Mesothelial cell of epicardium (in vitro differentiated cells): ENCODE data around the gene TCF4. TPM values are rescaled to one million over a fixed set of nuclear protein-coding genes. Genes with fewer than 3 reads are reported as not detected.

Experiments
- DNase-seq, 2 experiments: peaks; one replicate each; pipeline ENCODE4 v3.0.0; 2021; ENCODE audit warnings: low spot score in 2 of 2; ENCODE audit not compliant: unreplicated experiment in 2 of 2
- H3K27ac Mint-ChIP-seq: 2 replicates; pipeline ENCODE4 v1.8.0; 2021; ENCODE audit warnings: mixed read lengths
- H3K27me3 Mint-ChIP-seq: 2 replicates; pipeline ENCODE4 v1.8.0; 2021; ENCODE audit warnings: low read depth, mixed read lengths
- H3K36me3 Mint-ChIP-seq: 2 replicates; pipeline ENCODE4 v1.8.0; 2021; ENCODE audit warnings: mixed read lengths
- H3K4me1 Mint-ChIP-seq: 2 replicates; pipeline ENCODE4 v1.8.0; 2021; ENCODE audit warnings: mixed read lengths
- H3K4me3 Mint-ChIP-seq: 2 replicates; pipeline ENCODE4 v1.8.0; 2021; ENCODE audit warnings: mild to moderate bottlenecking, moderate library complexity, mixed read lengths
- H3K9me3 Mint-ChIP-seq: 2 replicates; pipeline ENCODE4 v1.8.0; 2021; ENCODE audit warnings: mixed read lengths
- total RNA-seq: library from RNA; stranded (reverse); gene quantifications from 3 replicates; pipeline ENCODE4 v1.2.1, GENCODE V29; 2021
- TF ChIP-seq, protein P1 (sequence below): fragments of 200-600 bp; sonication (generic); IDR thresholded peaks from one replicate; pipeline ENCODE4 v1.5.0; 2021; ENCODE audit warnings: antibody characterized with exemption; ENCODE audit not compliant: unreplicated experiment

The TCF4 gene
- total RNA-seq, 1 donor from 2014 or later, result 224 TPM

- DNase-seq, result no peak
- TF ChIP-seq, protein P1, sequence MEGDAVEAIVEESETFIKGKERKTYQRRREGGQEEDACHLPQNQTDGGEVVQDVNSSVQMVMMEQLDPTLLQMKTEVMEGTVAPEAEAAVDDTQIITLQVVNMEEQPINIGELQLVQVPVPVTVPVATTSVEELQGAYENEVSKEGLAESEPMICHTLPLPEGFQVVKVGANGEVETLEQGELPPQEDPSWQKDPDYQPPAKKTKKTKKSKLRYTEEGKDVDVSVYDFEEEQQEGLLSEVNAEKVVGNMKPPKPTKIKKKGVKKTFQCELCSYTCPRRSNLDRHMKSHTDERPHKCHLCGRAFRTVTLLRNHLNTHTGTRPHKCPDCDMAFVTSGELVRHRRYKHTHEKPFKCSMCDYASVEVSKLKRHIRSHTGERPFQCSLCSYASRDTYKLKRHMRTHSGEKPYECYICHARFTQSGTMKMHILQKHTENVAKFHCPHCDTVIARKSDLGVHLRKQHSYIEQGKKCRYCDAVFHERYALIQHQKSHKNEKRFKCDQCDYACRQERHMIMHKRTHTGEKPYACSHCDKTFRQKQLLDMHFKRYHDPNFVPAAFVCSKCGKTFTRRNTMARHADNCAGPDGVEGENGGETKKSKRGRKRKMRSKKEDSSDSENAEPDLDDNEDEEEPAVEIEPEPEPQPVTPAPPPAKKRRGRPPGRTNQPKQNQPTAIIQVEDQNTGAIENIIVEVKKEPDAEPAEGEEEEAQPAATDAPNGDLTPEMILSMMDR, result no peak
- H3K4me3 Mint-ChIP-seq, result no peak overlapping the region
- peaks cover 10% of the 10 kb centered on the region for H3K4me1 Mint-ChIP-seq
- H3K27ac Mint-ChIP-seq, result peak overlapping the region; percentile 55
- no peaks in the 10 kb centered on the region for H3K27me3 Mint-ChIP-seq
- H3K36me3 Mint-ChIP-seq, result peaks cover 14% of the 10 kb centered on the region
- H3K9me3 Mint-ChIP-seq, result no peaks in the 10 kb centered on the region
Measured at GRCh38 chr18:55235094-55235461, 352.9 kb downstream of the TCF4 start.

DNA sequence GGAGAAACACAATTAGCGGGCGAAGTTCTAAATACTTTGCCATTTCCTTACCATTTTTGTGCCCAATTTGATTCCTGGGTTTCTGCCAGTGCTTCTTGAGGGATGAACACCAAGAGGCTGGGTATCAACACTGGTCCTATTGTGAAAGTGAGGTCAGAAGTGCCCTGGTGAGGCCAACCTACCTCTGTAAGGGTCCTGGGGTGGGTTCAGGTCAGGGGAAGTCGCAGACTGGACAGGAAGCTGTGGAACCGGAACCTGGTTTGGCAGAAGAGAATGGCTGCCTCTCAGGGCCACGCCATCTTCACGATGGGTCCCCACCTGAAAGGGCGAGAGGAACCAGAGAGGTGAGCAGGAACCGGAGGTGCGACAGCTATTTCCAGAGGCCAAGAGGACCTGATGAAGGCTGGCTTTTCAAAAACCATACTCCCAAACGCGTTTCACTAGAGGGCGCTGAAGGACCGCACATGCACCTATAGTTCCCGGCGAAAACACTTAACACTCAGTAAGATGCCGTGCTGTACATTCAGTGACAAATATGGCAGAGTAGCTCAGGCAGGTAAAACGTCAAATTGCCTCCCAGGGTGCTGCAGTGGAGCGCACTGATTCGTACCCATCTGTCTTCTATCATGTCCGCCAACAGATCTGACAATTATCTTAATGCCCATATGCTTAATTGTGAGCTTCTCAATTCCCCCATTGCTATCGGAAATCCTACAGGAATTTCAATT lies 353.5 kb downstream of the TCF4 start:
- Mint-ChIP-seq H3K36me3 (peaks cover 15% of the 10 kb centered on the region), H3K9me3 (no peaks in the 10 kb centered on the region), H3K4me1 (peaks cover 5% of the 10 kb centered on the region), H3K27ac (peak overlapping the region; percentile 55), H3K4me3 (no peak overlapping the region), H3K27me3 (no peaks in the 10 kb centered on the region)
- peak; percentile 31 to 78 for DNase-seq
- TF ChIP-seq, protein P1, result peak; percentile 73

GRCh38 chr18:55233857-55234256 lies 354.1 kb downstream of the TCF4 start:
- H3K4me1 Mint-ChIP-seq, result peaks cover 2% of the 10 kb centered on the region
- peaks cover 18% of the 10 kb centered on the region for H3K36me3 Mint-ChIP-seq
- TF ChIP-seq, protein P1, result no peak
- H3K27ac Mint-ChIP-seq, result no peak overlapping the region
- no peak for DNase-seq
- H3K9me3 Mint-ChIP-seq, result no peaks in the 10 kb centered on the region
- H3K4me3 Mint-ChIP-seq, result no peak overlapping the region
- H3K27me3 Mint-ChIP-seq, result no peaks in the 10 kb centered on the region

GRCh38 chr18:55232506-55232905 lies 355.5 kb downstream of the TCF4 start:
- Mint-ChIP-seq H3K27me3 (no peaks in the 10 kb centered on the region), H3K36me3 (peaks cover 27% of the 10 kb centered on the region), H3K4me1 (peaks cover 3% of the 10 kb centered on the region), H3K9me3 (no peaks in the 10 kb centered on the region), H3K27ac (no peak overlapping the region), H3K4me3 (no peak overlapping the region)
- DNase-seq, result no peak
- TF ChIP-seq, protein P1, result no peak

DNA sequence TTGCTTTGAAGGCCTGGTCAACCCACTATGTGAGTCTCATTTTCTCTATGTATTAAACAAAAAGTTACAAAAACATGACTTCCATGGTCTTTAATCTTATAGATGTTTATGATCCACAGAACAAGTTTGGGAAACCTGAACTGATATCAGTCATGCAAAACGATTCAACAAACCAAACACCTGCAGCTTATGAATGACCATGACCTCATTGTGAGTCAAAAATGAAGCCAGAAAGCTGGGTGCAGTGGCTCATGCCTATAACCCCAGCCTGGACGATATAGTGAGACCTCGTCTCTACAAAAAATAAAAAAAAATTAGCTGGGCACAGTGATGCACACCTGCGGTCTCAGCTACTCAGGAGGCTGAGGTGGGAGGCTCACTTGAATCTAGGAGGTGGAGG lies 358.3 kb downstream of the TCF4 start:
- Mint-ChIP-seq H3K4me1 (peaks cover 6% of the 10 kb centered on the region), H3K36me3 (peaks cover 41% of the 10 kb centered on the region), H3K9me3 (no peaks in the 10 kb centered on the region), H3K27ac (no peak overlapping the region), H3K4me3 (no peak overlapping the region), H3K27me3 (no peaks in the 10 kb centered on the region)
- TF ChIP-seq, protein P1, result no peak
- no peak for DNase-seq
